SK-N-SH treated with all-trans-retinoic acid at 6 μM for 48 hours (cell line): ENCODE results near the gene CBFB.

Experiments
- ATAC-seq: fragments of 200-7000 bp; cut with Tn5 transposase; 3 replicates; pipeline ENCODE4 v1.9.1; 2020; ENCODE audit warnings: mild to moderate bottlenecking, moderate library complexity
- BACH2 ChIP-seq: fragments of 250-450 bp; sonication (Bioruptor Pico); IDR thresholded peaks from 2 replicates; pipeline ENCODE4 v1.9.0; 2021; ENCODE audit warnings: mild to moderate bottlenecking, borderline replicate concordance
- CSDC2 ChIP-seq: fragments of 250-450 bp; sonication (Bioruptor Pico); IDR thresholded peaks from 2 replicates; pipeline ENCODE4 v1.5.0; 2020; ENCODE audit warnings: mild to moderate bottlenecking, moderate library complexity
- ESRRG ChIP-seq: fragments of 250-450 bp; sonication (Bioruptor Pico); IDR thresholded peaks from 2 replicates; pipeline ENCODE4 v1.6.1; 2021; ENCODE audit warnings: mild to moderate bottlenecking
- ISL1 ChIP-seq: fragments of 250-450 bp; sonication (Bioruptor Pico); IDR thresholded peaks from 2 replicates; pipeline ENCODE4 v2.1.2; 2022; ENCODE audit warnings: mild to moderate bottlenecking, moderate library complexity
- OSR1 ChIP-seq: fragments of 250-450 bp; sonication (Bioruptor Pico); IDR thresholded peaks from 2 replicates; pipeline ENCODE4 v1.8.0; 2022; ENCODE audit warnings: moderate library complexity, mild to moderate bottlenecking, inconsistent platforms
- PATZ1 ChIP-seq: fragments of 250-450 bp; sonication (Bioruptor Pico); IDR thresholded peaks from 2 replicates; pipeline ENCODE4 v1.8.0; 2020; ENCODE audit warnings: mild to moderate bottlenecking, moderate library complexity, borderline replicate concordance
- PPARA ChIP-seq: fragments of 250-450 bp; sonication (Bioruptor Pico); IDR thresholded peaks from 2 replicates; pipeline ENCODE4 v1.5.0; 2020; ENCODE audit warnings: mild to moderate bottlenecking, borderline replicate concordance
- RARB ChIP-seq: fragments of 250-450 bp; sonication (Bioruptor Pico); IDR thresholded peaks from 2 replicates; pipeline ENCODE4 v1.8.0; 2021; ENCODE audit warnings: mild to moderate bottlenecking, moderate library complexity
- TCF4 ChIP-seq: fragments of 250-450 bp; sonication (Bioruptor Pico); IDR thresholded peaks from 2 replicates; pipeline ENCODE4 v1.8.0; 2021; ENCODE audit warnings: mild to moderate bottlenecking, moderate library complexity, borderline replicate concordance
- TOX ChIP-seq: fragments of 250-450 bp; sonication (Bioruptor Pico); IDR thresholded peaks from 2 replicates; pipeline ENCODE4 v1.8.0; 2021; ENCODE audit warnings: mild to moderate bottlenecking, moderate library complexity, borderline replicate concordance
- ZFP3 ChIP-seq: fragments of 250-450 bp; sonication (Bioruptor Pico); IDR thresholded peaks from 2 replicates; pipeline ENCODE4 v1.5.0; 2020; ENCODE audit warnings: mild to moderate bottlenecking, moderate library complexity
- ZFP30 ChIP-seq: fragments of 450-650 bp; formaldehyde crosslinking; IDR thresholded peaks from 2 replicates; pipeline ENCODE4 v1.5.0; 2022; ENCODE audit warnings: mild to moderate bottlenecking, moderate library complexity
- ZNF70 ChIP-seq: fragments of 450-650 bp; formaldehyde crosslinking; IDR thresholded peaks from 2 replicates; pipeline ENCODE4 v1.5.0; 2020; ENCODE audit warnings: mild to moderate bottlenecking, moderate library complexity
- TF ChIP-seq, protein P1 (sequence below): fragments of 250-450 bp; sonication (Bioruptor Pico); IDR thresholded peaks from 2 replicates; pipeline ENCODE4 v1.8.0; 2021; ENCODE audit warnings: low read depth, mild to moderate bottlenecking, moderate library complexity, borderline replicate concordance
- TF ChIP-seq, protein P2 (sequence below): fragments of 250-450 bp; sonication (Bioruptor Pico); IDR thresholded peaks from 2 replicates; pipeline ENCODE4 v1.5.1; 2020; ENCODE audit warnings: low read depth, mild to moderate bottlenecking, moderate library complexity
- TF ChIP-seq, protein P3 (sequence below): fragments of 250-450 bp; sonication (Bioruptor Pico); IDR thresholded peaks from 2 replicates; pipeline ENCODE4 v1.5.0; 2020; ENCODE audit warnings: mild to moderate bottlenecking, moderate library complexity

Gene CBFB

DNA sequence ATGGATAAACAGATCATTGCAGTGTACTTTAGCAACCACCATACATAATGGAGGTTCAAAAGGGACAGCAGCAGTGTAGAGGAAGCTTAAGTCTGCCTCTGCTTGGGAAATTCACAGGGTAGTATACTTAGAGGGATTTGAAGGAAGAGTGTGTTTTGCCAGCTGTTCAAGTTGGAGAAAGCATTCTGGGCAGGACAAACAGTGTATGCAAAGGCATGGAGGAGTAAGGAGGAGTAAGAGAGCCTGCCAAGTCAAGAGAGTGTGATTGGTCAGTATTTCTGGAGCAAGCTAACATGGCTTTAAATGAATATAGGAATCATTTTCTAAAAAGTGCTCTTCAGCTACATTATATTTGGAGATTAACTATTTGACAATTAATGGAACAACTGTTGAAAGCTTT lies 57.9 kb downstream of the CBFB start:
- peak; percentile 22; the same call in 1 of the 3 replicates for ATAC-seq

DNA sequence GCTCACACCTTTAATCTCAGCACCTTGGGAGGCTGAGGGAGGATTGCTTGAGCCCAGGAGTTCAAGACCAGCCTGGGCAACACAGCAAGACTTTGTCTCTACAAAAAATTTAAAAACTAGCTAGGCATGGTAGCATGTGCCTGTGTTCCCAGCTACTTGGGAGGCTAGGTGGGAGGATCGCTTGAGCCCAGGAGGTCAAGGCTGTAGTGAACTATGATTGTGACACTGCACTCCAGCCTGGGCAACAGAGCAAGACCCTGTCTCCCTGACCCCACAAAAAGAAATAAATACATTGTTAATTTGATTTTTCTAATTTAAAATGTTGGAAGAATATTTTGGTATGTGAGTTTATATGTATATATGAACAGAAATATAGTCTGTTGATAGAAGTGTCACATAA lies 58.3 kb downstream of the CBFB start:
- TF ChIP-seq PPARA, result no peak
- no peak for TF ChIP-seq ZFP30 (CRISPR knock-in tag)
- no peak for TF ChIP-seq PATZ1 (CRISPR knock-in tag)
- TF ChIP-seq, protein P1, sequence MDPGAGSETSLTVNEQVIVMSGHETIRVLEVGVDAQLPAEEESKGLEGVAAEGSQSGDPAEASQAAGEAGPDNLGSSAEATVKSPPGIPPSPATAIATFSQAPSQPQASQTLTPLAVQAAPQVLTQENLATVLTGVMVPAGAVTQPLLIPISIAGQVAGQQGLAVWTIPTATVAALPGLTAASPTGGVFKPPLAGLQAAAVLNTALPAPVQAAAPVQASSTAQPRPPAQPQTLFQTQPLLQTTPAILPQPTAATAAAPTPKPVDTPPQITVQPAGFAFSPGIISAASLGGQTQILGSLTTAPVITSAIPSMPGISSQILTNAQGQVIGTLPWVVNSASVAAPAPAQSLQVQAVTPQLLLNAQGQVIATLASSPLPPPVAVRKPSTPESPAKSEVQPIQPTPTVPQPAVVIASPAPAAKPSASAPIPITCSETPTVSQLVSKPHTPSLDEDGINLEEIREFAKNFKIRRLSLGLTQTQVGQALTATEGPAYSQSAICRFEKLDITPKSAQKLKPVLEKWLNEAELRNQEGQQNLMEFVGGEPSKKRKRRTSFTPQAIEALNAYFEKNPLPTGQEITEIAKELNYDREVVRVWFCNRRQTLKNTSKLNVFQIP, result no peak
- TF ChIP-seq ZNF70, result no peak
- TF ChIP-seq OSR1, result no peak
- TF ChIP-seq RARB (CRISPR knock-in tag), result no peak
- no peak for TF ChIP-seq ESRRG
- TF ChIP-seq TCF4, result no peak
- TF ChIP-seq, protein P2, sequence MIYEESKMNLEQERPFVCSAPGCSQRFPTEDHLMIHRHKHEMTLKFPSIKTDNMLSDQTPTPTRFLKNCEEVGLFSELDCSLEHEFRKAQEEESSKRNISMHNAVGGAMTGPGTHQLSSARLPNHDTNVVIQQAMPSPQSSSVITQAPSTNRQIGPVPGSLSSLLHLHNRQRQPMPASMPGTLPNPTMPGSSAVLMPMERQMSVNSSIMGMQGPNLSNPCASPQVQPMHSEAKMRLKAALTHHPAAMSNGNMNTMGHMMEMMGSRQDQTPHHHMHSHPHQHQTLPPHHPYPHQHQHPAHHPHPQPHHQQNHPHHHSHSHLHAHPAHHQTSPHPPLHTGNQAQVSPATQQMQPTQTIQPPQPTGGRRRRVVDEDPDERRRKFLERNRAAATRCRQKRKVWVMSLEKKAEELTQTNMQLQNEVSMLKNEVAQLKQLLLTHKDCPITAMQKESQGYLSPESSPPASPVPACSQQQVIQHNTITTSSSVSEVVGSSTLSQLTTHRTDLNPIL (CRISPR knock-in tag), result no peak
- no peak for TF ChIP-seq TOX (CRISPR knock-in tag)
- TF ChIP-seq CSDC2 (CRISPR knock-in tag), result no peak
- no peak for TF ChIP-seq BACH2 (CRISPR knock-in tag)
- TF ChIP-seq ZFP3 (CRISPR knock-in tag), result no peak

More for the DNA sequence above, 57.9 kb downstream of the CBFB start:
- TF ChIP-seq, protein P1, result no peak
- no peak for TF ChIP-seq ZNF70
- no peak for TF ChIP-seq PATZ1 (CRISPR knock-in tag)
- no peak for TF ChIP-seq OSR1
- TF ChIP-seq PPARA, result no peak

GRCh38 chr16:67087803-67088202 lies 58.9 kb downstream of the CBFB start:
- no peak; the same call in 2 of the 3 replicates for ATAC-seq

More for the DNA sequence above, 58.3 kb downstream of the CBFB start:
- no peak for ATAC-seq

More at GRCh38 chr16:67087803-67088202, 58.9 kb downstream of the CBFB start:
- 0 out of 2 replicates have a peak, but pooled peaks have one; percentile 29 for TF ChIP-seq ZNF70
- TF ChIP-seq TCF4, result peak; percentile 62
- TF ChIP-seq, protein P3, sequence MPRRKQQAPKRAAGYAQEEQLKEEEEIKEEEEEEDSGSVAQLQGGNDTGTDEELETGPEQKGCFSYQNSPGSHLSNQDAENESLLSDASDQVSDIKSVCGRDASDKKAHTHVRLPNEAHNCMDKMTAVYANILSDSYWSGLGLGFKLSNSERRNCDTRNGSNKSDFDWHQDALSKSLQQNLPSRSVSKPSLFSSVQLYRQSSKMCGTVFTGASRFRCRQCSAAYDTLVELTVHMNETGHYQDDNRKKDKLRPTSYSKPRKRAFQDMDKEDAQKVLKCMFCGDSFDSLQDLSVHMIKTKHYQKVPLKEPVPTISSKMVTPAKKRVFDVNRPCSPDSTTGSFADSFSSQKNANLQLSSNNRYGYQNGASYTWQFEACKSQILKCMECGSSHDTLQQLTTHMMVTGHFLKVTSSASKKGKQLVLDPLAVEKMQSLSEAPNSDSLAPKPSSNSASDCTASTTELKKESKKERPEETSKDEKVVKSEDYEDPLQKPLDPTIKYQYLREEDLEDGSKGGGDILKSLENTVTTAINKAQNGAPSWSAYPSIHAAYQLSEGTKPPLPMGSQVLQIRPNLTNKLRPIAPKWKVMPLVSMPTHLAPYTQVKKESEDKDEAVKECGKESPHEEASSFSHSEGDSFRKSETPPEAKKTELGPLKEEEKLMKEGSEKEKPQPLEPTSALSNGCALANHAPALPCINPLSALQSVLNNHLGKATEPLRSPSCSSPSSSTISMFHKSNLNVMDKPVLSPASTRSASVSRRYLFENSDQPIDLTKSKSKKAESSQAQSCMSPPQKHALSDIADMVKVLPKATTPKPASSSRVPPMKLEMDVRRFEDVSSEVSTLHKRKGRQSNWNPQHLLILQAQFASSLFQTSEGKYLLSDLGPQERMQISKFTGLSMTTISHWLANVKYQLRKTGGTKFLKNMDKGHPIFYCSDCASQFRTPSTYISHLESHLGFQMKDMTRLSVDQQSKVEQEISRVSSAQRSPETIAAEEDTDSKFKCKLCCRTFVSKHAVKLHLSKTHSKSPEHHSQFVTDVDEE (CRISPR knock-in tag), result peak; percentile 86; the same call in 1 of the 2 replicates
- no peak for TF ChIP-seq PATZ1 (CRISPR knock-in tag)
- TF ChIP-seq ISL1 (CRISPR knock-in tag), result peak; percentile 74
